ENCODE data around the gene METTL6.

- TF ChIP-seq POLR2A (IDR thresholded peaks at IDR 0.05) = no peak
- TF ChIP-seq, protein P1, sequence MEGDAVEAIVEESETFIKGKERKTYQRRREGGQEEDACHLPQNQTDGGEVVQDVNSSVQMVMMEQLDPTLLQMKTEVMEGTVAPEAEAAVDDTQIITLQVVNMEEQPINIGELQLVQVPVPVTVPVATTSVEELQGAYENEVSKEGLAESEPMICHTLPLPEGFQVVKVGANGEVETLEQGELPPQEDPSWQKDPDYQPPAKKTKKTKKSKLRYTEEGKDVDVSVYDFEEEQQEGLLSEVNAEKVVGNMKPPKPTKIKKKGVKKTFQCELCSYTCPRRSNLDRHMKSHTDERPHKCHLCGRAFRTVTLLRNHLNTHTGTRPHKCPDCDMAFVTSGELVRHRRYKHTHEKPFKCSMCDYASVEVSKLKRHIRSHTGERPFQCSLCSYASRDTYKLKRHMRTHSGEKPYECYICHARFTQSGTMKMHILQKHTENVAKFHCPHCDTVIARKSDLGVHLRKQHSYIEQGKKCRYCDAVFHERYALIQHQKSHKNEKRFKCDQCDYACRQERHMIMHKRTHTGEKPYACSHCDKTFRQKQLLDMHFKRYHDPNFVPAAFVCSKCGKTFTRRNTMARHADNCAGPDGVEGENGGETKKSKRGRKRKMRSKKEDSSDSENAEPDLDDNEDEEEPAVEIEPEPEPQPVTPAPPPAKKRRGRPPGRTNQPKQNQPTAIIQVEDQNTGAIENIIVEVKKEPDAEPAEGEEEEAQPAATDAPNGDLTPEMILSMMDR (IDR thresholded peaks at IDR 0.05) = no peak
Observed at GRCh38 chr3:15427981-15428380, 637 bp upstream of the METTL6 start.
